ENCODE data around the gene CEP83.
A peak's percentile ranks its signal among the peaks of the same experiment; 100 is the strongest.
"Not testable (repeated sequence)": the region's sequence is repeated elsewhere in the genome, so short reads cannot be mapped to it uniquely, and the experiment has no call there.

CEP83 gene, protein sequence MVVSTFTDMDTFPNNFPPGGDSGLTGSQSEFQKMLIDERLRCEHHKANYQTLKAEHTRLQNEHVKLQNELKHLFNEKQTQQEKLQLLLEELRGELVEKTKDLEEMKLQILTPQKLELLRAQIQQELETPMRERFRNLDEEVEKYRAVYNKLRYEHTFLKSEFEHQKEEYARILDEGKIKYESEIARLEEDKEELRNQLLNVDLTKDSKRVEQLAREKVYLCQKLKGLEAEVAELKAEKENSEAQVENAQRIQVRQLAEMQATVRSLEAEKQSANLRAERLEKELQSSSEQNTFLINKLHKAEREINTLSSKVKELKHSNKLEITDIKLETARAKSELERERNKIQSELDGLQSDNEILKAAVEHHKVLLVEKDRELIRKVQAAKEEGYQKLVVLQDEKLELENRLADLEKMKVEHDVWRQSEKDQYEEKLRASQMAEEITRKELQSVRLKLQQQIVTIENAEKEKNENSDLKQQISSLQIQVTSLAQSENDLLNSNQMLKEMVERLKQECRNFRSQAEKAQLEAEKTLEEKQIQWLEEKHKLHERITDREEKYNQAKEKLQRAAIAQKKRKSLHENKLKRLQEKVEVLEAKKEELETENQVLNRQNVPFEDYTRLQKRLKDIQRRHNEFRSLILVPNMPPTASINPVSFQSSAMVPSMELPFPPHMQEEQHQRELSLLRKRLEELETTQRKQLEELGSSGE

DNA sequence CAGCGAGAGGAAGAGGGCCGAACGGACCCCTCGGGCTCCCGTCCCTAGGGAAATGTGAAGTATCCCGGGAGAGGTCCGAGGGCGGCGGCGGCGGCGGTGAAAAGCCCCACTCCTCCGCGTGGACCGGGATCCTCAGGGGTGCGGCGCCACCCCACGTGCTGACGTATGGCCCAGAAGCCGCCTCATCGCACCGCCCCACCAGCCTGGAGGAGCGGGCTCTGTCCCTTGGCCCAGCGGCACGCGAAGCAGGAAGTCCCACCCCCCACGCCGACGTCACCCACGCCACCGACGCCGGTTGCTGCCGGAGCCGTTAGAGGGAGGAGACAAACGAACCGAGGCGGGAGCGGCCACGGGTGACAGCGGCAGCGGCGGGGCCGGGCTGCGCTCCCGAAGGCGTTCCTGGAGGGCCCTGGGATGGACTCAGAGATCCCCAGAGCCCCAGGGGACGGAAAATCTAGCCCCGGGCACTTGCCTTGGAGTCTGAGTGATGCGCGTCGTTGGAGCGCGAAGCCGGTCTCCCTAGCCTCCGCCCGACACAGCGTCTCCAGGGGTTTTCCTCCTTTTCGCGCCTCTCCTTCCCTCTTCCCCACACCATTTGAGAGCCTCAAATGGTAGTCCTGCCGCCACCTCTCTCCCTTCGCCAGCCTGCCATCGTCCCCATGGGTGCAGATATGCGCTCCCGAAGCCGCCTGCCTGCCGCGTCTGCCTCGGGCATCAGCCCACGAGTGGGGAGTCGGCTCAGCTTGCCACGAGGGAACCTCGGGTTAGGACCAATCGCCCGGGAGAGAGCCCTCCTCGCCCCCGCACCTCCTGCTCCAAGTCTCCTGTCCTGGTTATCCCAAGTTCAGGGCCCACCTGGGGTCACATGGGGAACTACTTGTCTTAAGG, at the start of gene CEP83:
TSS of gene CEP83 (minus strand) at position 140 of the 888 bp plus-strand sequence. CDS start 47,377 bp downstream, outside the sequence.
- DNase-seq: peak; percentile 96

DNA sequence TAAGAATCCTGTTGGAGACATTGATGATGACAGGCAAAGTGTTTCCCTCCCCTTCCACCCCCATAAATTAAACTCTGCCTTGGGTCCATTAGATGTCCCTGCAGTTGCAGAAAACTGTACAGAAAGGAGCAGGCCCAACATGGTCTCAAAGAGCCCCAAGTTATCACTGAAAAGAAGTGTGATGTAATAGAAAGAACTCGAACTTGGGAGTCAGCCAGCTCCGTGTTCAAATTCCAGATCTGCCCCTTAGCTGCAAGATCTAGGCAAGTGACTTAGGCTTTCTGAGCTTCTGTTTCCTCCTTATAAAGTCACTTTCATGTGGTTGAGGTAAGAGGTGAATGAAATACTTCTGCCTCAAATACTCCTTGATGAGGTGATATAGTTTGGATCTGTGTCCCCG, 49.6 kb upstream of the CEP83 start:
- DNase-seq: no peak

DNA sequence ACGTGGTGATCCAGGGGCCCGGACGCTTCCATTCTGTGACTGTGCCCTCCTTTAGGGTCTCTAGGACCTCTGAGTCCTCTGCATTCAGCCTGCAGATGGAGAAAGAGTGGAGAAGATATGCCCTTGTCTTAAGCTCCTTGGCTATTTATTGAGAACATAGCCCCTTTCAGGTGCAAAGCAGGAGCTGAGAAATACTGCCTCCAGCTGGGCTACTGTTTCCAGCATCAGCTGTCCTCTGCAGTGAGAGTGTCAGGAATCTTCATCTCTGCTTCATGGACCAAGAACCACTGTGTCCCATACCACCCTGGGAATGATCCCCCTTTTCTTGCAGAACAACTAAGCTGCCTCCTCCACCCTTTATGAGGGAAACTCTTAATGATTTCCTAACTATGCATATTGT, 47.8 kb upstream of the CEP83 start:
- no peak for DNase-seq

GRCh38 chr12:94504386-94504785, 44.7 kb upstream of the CEP83 start:
- DNase-seq: no peak

DNA sequence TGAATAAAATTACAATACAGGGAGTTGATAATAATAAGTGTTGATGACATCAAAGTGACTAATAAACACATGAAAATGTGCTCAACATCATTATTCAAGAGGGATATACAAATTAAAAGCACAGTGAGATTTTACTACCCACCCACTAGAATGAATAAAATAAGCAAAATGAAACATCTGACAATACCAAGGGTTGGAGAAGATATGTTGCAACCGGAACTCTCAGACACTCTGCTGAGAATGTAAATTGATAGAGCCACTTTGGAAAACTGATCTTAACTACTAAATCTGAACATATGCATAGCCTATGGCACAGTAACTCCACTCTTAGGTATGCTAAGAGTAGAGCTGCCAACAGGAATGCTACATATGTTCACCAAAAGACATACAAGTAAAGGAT, 44.0 kb upstream of the CEP83 start:
- DNase-seq: no peak

- no peak for DNase-seq
These were observed 41.3 kb upstream of the CEP83 start for GRCh38 chr12:94500831-94501567.

DNA sequence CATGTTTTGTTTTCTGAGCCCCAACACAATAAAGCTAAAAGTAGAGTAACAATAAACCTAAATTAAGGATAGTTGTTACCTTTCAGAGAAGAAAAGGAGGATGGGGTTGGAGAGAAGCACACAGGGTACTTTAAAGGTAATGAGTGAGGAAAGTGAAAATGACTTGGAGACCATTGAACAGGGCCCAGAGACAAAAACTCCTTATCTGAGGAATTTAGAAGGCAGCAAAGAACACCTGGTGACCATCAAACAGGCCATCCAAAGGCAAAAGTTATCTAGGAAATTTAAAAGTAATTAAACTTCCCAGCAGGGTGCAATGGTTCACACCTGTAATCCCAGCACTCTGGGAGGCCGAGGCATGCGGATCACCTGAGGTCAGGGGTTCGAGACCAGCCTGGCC, 39.0 kb upstream of the CEP83 start:
- no peak for DNase-seq

DNA sequence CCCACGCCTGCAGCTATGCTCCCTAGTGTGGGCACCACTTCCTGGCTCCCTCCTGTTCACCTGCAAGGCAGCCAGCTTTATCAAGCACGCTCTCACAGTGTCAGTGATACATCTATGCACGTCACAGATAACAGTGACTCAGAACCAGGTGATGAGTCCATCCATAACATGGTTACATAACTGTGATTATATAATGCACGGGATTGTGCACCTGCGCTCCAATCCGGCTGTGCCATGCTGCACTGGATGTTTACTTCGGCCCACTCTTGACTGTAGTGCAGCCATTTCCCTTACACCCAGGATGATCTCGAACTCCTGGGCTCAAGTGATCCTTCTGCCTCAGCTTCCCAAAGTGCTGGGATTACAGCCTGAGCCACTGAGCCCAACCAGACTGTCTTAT, 38.4 kb upstream of the CEP83 start:
- DNase-seq: no peak

DNA sequence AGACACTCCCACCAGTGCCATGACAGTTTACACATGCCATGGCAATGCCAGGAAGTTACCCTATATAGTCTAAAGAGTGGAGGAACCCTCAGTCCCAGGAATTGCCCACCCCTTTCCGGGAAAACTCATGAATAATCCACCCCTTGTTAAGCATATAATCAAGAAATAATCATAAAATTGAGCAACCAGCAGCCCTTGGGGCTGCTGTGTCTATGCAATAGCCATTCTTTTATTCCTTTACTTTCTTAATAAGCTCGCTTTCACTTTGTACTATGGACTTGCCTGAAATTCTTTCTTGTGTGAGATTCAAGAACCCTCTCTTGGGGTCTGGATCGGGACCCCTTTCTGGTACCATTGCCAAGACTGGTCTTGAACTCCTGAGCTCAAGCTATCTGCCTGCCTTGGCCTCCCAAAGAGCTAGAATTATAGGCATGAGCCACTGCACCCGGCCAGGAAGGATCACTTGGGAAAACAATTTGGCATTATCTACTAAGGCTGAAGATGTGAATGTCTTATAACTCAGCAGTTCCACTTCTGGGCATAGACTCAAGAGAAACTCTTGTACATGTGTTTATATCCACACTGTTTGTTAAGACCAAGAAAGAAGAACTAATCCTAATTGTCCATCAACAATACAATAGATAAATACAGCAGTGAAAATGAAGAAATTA, 35.9 kb upstream of the CEP83 start:
- DNase-seq: no peak

GRCh38 chr12:94491489-94491888, 31.8 kb upstream of the CEP83 start:
- DNase-seq: no peak

- peak; percentile 79 for DNase-seq
These were observed 28.8 kb upstream of the CEP83 start for GRCh38 chr12:94488463-94488862.

DNA sequence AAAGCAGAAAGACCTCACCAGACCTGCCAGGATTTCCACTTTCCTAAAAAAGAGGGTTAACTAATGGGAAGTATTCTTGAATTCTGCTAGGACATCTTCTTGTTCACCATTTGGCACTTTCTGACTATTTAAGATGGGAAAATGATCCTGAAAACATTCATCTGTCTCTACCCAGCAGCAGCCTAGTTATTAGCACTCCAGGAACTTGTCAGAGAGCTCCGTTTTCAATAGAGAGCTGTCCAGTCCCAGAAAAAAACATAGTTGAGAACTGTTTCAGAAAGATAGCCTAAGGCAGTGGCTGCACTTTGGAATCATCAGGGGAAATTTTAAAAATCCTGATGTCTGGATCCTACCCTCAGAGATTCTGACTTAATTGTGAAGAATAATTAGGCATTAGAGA, 22.1 kb upstream of the CEP83 start:
- no peak for DNase-seq

GRCh38 chr12:94469522-94469921, 9.9 kb upstream of the CEP83 start:
- no peak for DNase-seq

DNA sequence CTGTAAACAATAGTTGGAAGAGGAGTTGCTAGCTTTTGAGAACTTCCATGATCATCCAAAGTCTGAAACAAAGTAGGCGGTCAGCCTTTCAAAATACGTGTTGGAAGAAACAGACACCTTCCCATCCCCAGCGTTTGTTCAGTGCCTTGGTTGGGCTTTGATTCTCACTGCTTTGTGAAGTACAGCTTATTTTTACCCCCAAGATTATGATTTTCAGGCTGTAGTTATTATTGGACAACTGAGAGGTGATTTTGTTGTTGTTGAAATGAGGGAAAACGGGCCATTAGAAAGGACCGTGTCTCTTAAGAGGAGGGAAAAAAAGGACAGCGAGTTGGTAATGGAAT, 921 bp upstream of the CEP83 start:
- DNase-seq: no peak

GRCh38 chr12:94458877-94459727, 565 bp downstream of the CEP83 start:
- DNase-seq: peak; percentile 65

- no peak for DNase-seq
These were observed 2.4 kb downstream of the CEP83 start for GRCh38 chr12:94457311-94457710.

DNA sequence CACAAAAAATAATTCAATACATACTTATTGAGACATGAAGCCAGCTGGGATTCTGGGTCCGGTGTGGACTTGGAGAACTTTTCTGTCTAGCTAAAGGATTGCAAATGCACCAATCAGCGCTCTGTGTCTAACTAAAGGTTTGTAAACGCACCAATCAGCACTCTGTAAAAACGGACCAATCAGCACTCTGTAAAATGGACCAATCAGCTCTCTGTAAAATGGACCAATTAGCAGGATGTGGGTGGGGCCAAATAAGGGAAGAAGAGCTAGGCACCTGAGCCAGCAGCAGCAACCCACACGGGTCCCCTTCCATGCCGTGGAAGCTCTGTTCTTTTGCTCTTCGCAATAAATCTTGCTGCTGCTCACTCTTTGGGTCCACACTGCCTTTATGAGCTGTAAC, 5.3 kb downstream of the CEP83 start:
- DNase-seq: not testable (repeated sequence)

GRCh38 chr12:94445662-94446061, 14.0 kb downstream of the CEP83 start:
- DNase-seq: no peak

DNA sequence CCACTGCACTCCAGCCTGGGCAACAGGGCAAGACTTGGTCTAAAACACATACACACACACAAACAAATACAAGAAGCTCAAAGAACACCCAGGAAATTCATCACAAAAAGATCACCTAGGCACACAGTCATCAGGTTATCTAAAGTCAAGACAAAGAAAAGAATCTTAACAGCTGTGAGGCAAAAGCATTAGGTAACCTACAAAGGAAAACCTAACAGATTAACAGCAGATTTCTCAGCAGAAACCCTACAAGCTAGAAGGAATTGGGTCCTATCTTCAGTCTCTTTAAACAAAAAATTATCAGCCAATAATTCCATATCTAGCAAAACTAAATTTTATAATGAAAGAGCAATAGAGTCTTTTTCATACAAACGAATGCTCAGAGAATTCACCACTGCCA, 22.4 kb downstream of the CEP83 start:
- no peak for DNase-seq

DNA sequence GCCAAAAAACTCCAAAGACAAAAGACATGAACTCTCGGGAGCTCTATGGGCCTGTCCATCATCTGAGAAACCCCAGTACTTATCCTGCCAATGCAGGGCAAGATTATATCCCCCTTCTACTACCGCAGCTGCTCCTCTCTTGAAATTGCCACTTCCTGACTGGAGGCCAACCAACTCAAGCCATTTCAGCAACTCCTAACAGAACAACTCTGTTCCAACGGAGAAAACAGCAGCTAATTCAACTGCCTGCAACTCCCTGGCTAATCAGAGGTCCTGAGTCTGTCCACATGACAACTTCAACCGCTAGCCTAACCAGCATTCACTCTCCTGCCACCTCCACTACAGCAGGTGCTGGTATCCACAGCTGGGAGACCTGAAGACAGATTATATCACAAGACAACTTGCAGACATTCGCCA, 24.1 kb downstream of the CEP83 start:
- no peak for DNase-seq

DNA sequence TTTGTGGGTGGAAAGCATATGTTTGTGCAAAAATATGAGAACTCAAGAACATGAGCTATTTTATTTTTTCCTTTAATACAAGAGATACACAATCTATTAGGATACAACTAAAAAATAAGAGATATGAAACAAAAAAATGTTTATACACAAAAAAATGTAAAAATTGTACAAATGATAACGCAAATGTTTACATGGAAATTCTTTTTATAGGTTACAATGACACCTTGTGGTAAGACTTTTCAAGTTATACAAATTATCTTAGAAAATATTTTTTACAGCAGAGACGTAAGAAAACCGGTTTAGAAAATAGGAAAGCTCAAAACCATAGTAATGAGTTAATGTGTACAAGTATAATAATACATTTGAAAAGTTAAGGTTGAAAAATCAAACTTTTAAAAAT, 25.5 kb downstream of the CEP83 start:
- DNase-seq: no peak
